ENCODE measurements around the gene RIPK4.
"Not testable (repeated sequence)": the region's sequence is repeated elsewhere in the genome, so short reads cannot be mapped to it uniquely, and the experiment has no call there.

Gene RIPK4

DNA sequence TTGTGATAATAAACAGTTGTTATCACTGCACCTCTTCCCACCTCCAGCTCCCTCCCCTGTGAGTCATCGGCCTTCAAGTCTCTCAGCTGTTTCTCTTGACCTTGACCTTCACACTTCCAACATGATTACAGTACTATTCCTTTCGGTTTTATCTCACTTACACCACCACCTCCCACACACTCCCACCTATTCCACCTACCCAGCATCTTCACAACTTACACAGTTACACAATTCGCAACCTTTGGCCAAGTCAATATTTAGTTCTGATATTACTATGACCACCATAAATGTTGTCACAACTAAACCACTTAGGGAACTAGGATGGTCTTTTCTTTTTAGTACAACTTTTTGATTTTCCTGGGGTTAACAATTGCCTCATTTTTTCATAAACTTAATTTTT lies 60.2 kb downstream of the RIPK4 start:
- FAIRE-seq (no peak), DNase-seq (ENCODE audit: insufficient read length, low spot score) (no peak)
- TF ChIP-seq POU2F2 (IDR thresholded peaks at IDR 0.05; ENCODE audit: low read depth, low read length) (no peak), PAX5 (IDR thresholded peaks at IDR 0.05; ENCODE audit: insufficient read depth, low read length, severe bottlenecking) (no peak), POLR2AphosphoS5 (IDR thresholded peaks at IDR 0.05; ENCODE audit: low read depth, low read length) (no peak)

DNA sequence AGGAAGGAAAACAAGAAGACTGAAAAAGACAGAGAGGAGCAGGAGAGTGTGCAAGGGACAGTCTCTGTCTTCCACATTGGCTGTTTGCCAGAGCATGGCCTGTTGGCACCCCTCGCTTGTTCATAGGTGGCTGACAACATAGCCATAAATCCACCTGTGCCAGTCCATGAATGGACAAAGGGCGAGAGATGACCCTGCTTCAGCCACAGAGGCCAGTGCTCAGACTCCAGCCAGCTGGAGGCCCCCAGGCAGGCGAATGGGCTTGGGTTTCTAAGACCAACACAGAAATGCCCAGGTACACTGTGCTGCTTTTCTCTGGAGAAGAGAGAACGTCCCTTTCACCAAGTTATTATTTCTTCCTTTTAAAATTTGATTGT lies 60.6 kb downstream of the RIPK4 start:
- no peak for TF ChIP-seq POLR2A (IDR thresholded peaks at IDR 0.05; ENCODE audit: low read depth, low read length)
- TF ChIP-seq POLR2AphosphoS5 (IDR thresholded peaks at IDR 0.05; ENCODE audit: low read depth, low read length): no peak
- TF ChIP-seq TAF1 (IDR thresholded peaks at IDR 0.05; ENCODE audit: low read depth, low read length): no peak
- no peak for TF ChIP-seq POU2F2 (IDR thresholded peaks at IDR 0.05; ENCODE audit: low read depth, low read length)
- TF ChIP-seq PAX5 (IDR thresholded peaks at IDR 0.05; ENCODE audit: insufficient read depth, low read length, severe bottlenecking): no peak
- TF ChIP-seq SPI1 (IDR thresholded peaks at IDR 0.05; ENCODE audit: low read depth, low read length): no peak
- no peak for FAIRE-seq
- DNase-seq (ENCODE audit: insufficient read length, low spot score): no peak

GRCh38 chr21:41705546-41706262 lies 61.1 kb downstream of the RIPK4 start:
- DNase-seq (ENCODE audit: insufficient read length, low spot score) (no peak), FAIRE-seq (no peak)
- TF ChIP-seq PAX5 (IDR thresholded peaks at IDR 0.05; ENCODE audit: insufficient read depth, low read length, severe bottlenecking) (no peak), SPI1 (IDR thresholded peaks at IDR 0.05; ENCODE audit: low read depth, low read length) (no peak), POLR2A (IDR thresholded peaks at IDR 0.05; ENCODE audit: low read depth, low read length) (no peak), POLR2AphosphoS5 (IDR thresholded peaks at IDR 0.05; ENCODE audit: low read depth, low read length) (no peak), TAF1 (IDR thresholded peaks at IDR 0.05; ENCODE audit: low read depth, low read length) (no peak), POU2F2 (IDR thresholded peaks at IDR 0.05; ENCODE audit: low read depth, low read length) (no peak)

DNA sequence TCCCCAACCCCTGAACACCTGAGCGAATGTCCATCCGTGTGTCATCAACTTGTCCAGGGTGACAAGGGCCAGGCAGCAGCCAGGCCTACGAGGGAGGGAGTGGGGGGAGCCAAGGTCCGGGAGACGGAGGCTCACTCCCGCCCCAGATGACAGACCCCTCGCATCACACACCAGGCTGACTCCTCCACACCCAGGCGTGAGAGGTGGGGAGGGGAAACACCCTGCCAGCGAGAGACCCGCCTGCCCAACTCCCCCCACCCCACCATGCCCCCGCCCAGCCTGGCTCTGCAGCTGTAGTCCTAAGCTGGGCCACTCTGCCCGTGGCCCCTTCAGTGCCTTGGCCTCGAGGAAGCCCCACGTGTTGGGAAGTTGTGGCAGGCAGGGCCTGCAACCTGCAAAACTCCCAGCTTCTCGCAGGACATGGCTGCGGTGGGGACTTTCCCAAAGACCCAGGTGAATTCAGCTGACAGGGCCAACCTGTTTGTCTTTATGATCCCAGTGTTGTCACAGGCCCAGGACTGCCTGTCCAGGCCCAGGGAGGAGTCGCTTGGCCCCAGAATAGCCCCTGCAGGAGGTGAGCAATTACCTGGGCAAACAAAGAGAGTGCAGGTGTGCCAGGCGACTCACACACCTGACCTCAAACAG lies 62.9 kb downstream of the RIPK4 start:
- no peak for TF ChIP-seq POLR2AphosphoS5 (IDR thresholded peaks at IDR 0.05; ENCODE audit: low read depth, low read length)
- TF ChIP-seq POLR2A (IDR thresholded peaks at IDR 0.05; ENCODE audit: low read depth, low read length): no peak
- TF ChIP-seq POU2F2 (IDR thresholded peaks at IDR 0.05; ENCODE audit: low read depth, low read length): no peak
- no peak for TF ChIP-seq TAF1 (IDR thresholded peaks at IDR 0.05; ENCODE audit: low read depth, low read length)
- TF ChIP-seq PAX5 (IDR thresholded peaks at IDR 0.05; ENCODE audit: insufficient read depth, low read length, severe bottlenecking): no peak
- no peak for TF ChIP-seq SPI1 (IDR thresholded peaks at IDR 0.05; ENCODE audit: low read depth, low read length)
- FAIRE-seq: no peak
- no peak for DNase-seq (ENCODE audit: insufficient read length, low spot score)

GRCh38 chr21:41701749-41702148 lies 65.1 kb downstream of the RIPK4 start:
- DNase-seq (ENCODE audit: insufficient read length, low spot score): no peak
- no peak for FAIRE-seq
- no peak for TF ChIP-seq PAX5 (IDR thresholded peaks at IDR 0.05; ENCODE audit: insufficient read depth, low read length, severe bottlenecking)
- no peak for TF ChIP-seq TAF1 (IDR thresholded peaks at IDR 0.05; ENCODE audit: low read depth, low read length)
- no peak for TF ChIP-seq POU2F2 (IDR thresholded peaks at IDR 0.05; ENCODE audit: low read depth, low read length)
- no peak for TF ChIP-seq POLR2AphosphoS5 (IDR thresholded peaks at IDR 0.05; ENCODE audit: low read depth, low read length)
- TF ChIP-seq SPI1 (IDR thresholded peaks at IDR 0.05; ENCODE audit: low read depth, low read length): no peak
- no peak for TF ChIP-seq POLR2A (IDR thresholded peaks at IDR 0.05; ENCODE audit: low read depth, low read length)

- TF ChIP-seq PAX5 (IDR thresholded peaks at IDR 0.05; ENCODE audit: insufficient read depth, low read length, severe bottlenecking): no peak
- FAIRE-seq: no peak
- DNase-seq (ENCODE audit: insufficient read length, low spot score): no peak
Measured at GRCh38 chr21:41699311-41699710, 67.5 kb downstream of the RIPK4 start.

DNA sequence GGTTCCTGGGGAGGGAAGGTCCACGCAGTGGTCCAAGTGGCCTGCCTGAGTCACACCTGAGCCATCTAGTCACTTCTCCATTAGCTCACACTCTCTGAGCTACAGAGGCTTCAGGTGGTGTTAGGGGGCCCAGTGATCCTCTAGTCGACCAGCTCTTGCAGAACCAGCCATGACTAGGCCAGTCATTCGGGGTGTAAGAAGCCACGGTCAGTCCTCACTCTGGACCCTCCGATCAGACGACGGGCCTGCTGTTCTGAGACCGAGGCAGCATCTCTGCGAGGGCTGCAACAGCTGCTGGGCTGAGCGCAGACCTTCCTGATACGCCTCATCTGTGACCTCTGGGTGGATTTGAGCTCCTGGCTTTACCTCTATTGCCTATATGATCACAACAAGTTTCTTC lies 68.8 kb downstream of the RIPK4 start:
- TF ChIP-seq TAF1 (IDR thresholded peaks at IDR 0.05; ENCODE audit: low read depth, low read length): no peak
- no peak for TF ChIP-seq POU2F2 (IDR thresholded peaks at IDR 0.05; ENCODE audit: low read depth, low read length)
- no peak for TF ChIP-seq PAX5 (IDR thresholded peaks at IDR 0.05; ENCODE audit: insufficient read depth, low read length, severe bottlenecking)
- TF ChIP-seq SPI1 (IDR thresholded peaks at IDR 0.05; ENCODE audit: low read depth, low read length): no peak
- TF ChIP-seq POLR2A (IDR thresholded peaks at IDR 0.05; ENCODE audit: low read depth, low read length): no peak
- no peak for TF ChIP-seq POLR2AphosphoS5 (IDR thresholded peaks at IDR 0.05; ENCODE audit: low read depth, low read length)
- no peak for FAIRE-seq
- no peak for DNase-seq (ENCODE audit: insufficient read length, low spot score)

DNA sequence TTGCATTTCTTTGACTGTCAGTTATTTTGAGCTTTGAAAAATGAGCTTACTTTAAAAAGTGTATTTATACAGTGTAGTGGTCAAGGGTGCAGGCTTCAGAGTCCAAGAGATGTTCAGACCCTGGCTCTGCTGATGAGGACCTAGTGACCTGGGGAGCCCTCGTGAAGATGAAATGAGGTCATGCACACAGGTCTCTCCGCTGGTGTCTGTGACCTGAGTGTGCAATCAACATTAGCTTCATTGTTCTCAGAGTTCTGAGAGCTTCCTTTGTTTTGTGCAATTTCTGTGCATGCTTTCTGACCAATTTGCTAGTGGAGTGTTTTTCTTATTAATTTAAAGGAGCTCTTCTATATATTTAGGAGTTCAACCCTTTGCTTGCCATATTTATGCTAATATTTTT lies 71.3 kb downstream of the RIPK4 start:
- FAIRE-seq: no peak
- DNase-seq (ENCODE audit: insufficient read length, low spot score): no peak

GRCh38 chr21:41694042-41694441 lies 72.8 kb downstream of the RIPK4 start:
- DNase-seq (ENCODE audit: insufficient read length, low spot score); FAIRE-seq: not testable (repeated sequence)

More for the DNA sequence above, 71.3 kb downstream of the RIPK4 start:
- TF ChIP-seq POLR2A (IDR thresholded peaks at IDR 0.05; ENCODE audit: low read depth, low read length): no peak
- TF ChIP-seq POLR2AphosphoS5 (IDR thresholded peaks at IDR 0.05; ENCODE audit: low read depth, low read length): no peak

DNA sequence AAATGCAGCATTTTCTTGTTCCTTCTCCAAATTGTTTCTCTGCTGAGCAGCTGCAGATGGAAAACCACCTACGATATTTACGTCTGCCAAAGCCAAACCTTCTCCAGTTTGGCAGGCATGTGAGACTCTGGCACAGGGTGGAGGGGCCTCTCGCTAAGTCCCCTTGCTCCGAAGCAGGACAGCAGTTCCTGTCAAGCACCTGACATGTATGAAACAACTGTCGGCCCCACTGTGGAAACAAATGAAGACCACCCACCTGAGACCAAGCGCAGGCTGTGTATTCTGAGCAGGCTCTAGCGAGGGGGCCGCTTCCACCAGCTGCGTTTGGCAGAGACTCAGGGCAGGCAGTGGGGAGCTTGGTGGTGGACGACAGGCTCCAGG lies 74.7 kb downstream of the RIPK4 start:
- no peak for FAIRE-seq
- no peak for DNase-seq (ENCODE audit: insufficient read length, low spot score)
- TF ChIP-seq PAX5 (IDR thresholded peaks at IDR 0.05; ENCODE audit: insufficient read depth, low read length, severe bottlenecking): no peak
- TF ChIP-seq TAF1 (IDR thresholded peaks at IDR 0.05; ENCODE audit: low read depth, low read length): no peak
- no peak for TF ChIP-seq POLR2AphosphoS5 (IDR thresholded peaks at IDR 0.05; ENCODE audit: low read depth, low read length)
- no peak for TF ChIP-seq SPI1 (IDR thresholded peaks at IDR 0.05; ENCODE audit: low read depth, low read length)
- no peak for TF ChIP-seq POLR2A (IDR thresholded peaks at IDR 0.05; ENCODE audit: low read depth, low read length)
- TF ChIP-seq POU2F2 (IDR thresholded peaks at IDR 0.05; ENCODE audit: low read depth, low read length): no peak
